Uterus (tissue), 2 donors: ENCODE measurements around the gene ETS1.

Experiments used
- POLR2A ChIP-seq, 2 donors: fragments of 450-650 bp; IDR thresholded peaks; one replicate each; pipeline ENCODE4 v1.6.1; 2016; ENCODE audit warnings: antibody characterized with exemption in 2 of 2, mild to moderate bottlenecking in 1 of 2, moderate library complexity in 1 of 2
- TF ChIP-seq, protein P1 (sequence below), 4 experiments: fragments of 200-600 bp in 2 of 4; fragments of 450-650 bp in 2 of 4; sonication (generic) in 2 of 4; IDR thresholded peaks; one replicate each; pipeline ENCODE4 v1.5.1; 2016 to 2019; ENCODE audit warnings: antibody characterized with exemption in 4 of 4, mild to moderate bottlenecking in 2 of 4, moderate library complexity in 1 of 4

DNA sequence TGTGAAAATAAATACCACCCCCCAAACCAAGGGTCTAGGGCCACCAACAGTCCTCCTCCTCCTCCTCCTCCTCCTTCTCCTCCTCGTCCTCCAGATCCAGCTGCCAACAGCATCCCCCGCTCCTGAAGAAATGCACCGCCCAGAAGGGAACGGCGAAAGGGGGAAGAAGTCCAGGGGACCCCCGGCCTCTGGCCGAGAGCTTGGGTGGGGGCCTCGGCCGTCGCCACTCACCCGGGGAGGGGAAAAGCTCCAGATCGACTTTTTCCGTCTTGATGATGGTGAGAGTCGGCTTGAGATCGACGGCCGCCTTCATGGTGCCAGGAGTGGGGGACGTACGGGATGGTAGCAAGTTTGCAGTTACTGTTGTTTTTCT lies 65.7 kb downstream of the ETS1 start:
- TF ChIP-seq, protein P1, sequence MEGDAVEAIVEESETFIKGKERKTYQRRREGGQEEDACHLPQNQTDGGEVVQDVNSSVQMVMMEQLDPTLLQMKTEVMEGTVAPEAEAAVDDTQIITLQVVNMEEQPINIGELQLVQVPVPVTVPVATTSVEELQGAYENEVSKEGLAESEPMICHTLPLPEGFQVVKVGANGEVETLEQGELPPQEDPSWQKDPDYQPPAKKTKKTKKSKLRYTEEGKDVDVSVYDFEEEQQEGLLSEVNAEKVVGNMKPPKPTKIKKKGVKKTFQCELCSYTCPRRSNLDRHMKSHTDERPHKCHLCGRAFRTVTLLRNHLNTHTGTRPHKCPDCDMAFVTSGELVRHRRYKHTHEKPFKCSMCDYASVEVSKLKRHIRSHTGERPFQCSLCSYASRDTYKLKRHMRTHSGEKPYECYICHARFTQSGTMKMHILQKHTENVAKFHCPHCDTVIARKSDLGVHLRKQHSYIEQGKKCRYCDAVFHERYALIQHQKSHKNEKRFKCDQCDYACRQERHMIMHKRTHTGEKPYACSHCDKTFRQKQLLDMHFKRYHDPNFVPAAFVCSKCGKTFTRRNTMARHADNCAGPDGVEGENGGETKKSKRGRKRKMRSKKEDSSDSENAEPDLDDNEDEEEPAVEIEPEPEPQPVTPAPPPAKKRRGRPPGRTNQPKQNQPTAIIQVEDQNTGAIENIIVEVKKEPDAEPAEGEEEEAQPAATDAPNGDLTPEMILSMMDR (IDR thresholded peaks at IDR 0.05), result no peak
- TF ChIP-seq POLR2A (IDR thresholded peaks at IDR 0.05), result no peak
